Activated B cell treated with CpG ODN at 0.5 μM for 24 hours (primary cell): Measurements from ENCODE around the gene KHNYN. TPM values are rescaled to one million over a fixed set of nuclear protein-coding genes. Genes with fewer than 3 reads are reported as not detected.

Experiments used
- ATAC-seq: fragments of 200-7000 bp; cut with Tn5 transposase; one replicate; pipeline ENCODE4 v1.10.0; 2021; ENCODE audit warnings: low read depth, mild to moderate bottlenecking, moderate library complexity
- CTCF ChIA-PET: fragments of 350-600 bp; sonication (Branson Sonifier 250); formaldehyde crosslinking; loops from one replicate; lab custom pipeline; 2021; ENCODE audit warnings: antibody characterized with exemption; lab: Charles Lee
- POLR2A ChIA-PET: fragments of 350-600 bp; sonication (Branson Sonifier 250); formaldehyde crosslinking; loops from one replicate; lab custom pipeline; 2021; ENCODE audit warnings: antibody characterized with exemption; lab: Charles Lee
- DNase-seq: peaks from one replicate; pipeline ENCODE4 v3.0.0; 2022
- H3K27ac Mint-ChIP-seq: one replicate; pipeline ENCODE4 v1.8.0; 2020; ENCODE audit warnings: mixed read lengths
- H3K27me3 Mint-ChIP-seq: one replicate; pipeline ENCODE4 v1.8.0; 2021; ENCODE audit warnings: mixed read lengths
- H3K36me3 Mint-ChIP-seq: one replicate; pipeline ENCODE4 v1.8.0; 2021; ENCODE audit warnings: low read depth, mixed read lengths
- H3K4me1 Mint-ChIP-seq: one replicate; pipeline ENCODE4 v1.8.0; 2021; ENCODE audit warnings: mixed read lengths
- H3K4me3 Mint-ChIP-seq: one replicate; pipeline ENCODE4 v1.8.0; 2020; ENCODE audit warnings: mild to moderate bottlenecking, mixed read lengths
- H3K9me3 Mint-ChIP-seq: one replicate; pipeline ENCODE4 v1.8.0; 2020; ENCODE audit warnings: mixed read lengths
- intact Hi-C: fragments of 100-400 bp; cut with micrococcal nuclease; formaldehyde crosslinking; loops from one replicate; pipeline ENCODE4 v1.15.1; 2024
- total RNA-seq: library from RNA; stranded (reverse); gene quantifications from 2 replicates; pipeline ENCODE4 v1.2.3, GENCODE V29; 2022
- TF ChIP-seq, protein P1 (sequence below): fragments of 200-600 bp; IDR thresholded peaks from one replicate; pipeline ENCODE4 v1.8.0; 2022; ENCODE audit warnings: antibody characterized with exemption, mild to moderate bottlenecking

The KHNYN gene
- total RNA-seq, 1 donor from 2014 or later: 130 TPM

DNA sequence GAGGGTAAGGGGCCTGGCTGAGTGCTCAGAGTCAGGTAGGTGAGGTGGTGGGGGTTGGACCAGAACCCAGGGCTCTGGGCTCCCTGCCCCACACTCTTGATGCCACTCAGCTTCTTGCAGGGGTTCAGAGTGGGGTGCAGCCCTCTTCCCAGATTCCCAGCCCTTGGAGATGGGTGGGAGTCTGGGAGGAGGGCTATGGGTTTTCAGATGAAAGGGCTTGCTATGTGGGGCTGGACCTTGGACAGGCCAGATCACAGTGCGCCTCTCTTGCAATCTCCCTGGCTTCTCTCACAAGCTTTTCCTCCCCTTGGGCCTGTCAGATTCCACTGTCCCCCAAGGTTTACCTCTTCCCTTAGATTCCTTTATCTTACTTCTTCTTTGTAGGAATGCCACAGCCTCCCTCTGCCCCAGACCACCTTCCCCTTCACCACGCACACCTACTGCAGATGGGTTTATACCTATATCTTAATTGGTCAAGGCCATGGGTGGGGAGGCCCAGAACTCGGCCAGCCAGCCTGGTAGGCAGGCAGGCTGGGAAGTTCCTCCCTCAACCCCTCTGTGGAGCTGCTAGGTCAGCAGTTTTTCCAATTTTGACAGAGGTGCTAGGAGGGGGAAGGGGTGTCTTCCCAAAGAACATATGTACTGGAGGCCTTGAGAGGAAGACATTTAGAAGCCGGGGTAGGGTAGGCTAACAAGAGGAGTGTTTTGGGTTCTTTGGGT lies 29.6 kb upstream of the KHNYN start:
- DNase-seq (no peak), ATAC-seq (no peak)
- Mint-ChIP-seq H3K27ac (no peak overlapping the region), H3K36me3 (no peaks in the 10 kb centered on the region), H3K4me1 (peaks cover 11% of the 10 kb centered on the region), H3K9me3 (no peaks in the 10 kb centered on the region), H3K27me3 (peaks cover 32% of the 10 kb centered on the region), H3K4me3 (no peak overlapping the region)
- TF ChIP-seq, protein P1, sequence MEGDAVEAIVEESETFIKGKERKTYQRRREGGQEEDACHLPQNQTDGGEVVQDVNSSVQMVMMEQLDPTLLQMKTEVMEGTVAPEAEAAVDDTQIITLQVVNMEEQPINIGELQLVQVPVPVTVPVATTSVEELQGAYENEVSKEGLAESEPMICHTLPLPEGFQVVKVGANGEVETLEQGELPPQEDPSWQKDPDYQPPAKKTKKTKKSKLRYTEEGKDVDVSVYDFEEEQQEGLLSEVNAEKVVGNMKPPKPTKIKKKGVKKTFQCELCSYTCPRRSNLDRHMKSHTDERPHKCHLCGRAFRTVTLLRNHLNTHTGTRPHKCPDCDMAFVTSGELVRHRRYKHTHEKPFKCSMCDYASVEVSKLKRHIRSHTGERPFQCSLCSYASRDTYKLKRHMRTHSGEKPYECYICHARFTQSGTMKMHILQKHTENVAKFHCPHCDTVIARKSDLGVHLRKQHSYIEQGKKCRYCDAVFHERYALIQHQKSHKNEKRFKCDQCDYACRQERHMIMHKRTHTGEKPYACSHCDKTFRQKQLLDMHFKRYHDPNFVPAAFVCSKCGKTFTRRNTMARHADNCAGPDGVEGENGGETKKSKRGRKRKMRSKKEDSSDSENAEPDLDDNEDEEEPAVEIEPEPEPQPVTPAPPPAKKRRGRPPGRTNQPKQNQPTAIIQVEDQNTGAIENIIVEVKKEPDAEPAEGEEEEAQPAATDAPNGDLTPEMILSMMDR: no peak
- ChIA-PET CTCF (no interaction called here), POLR2A (no interaction called here)
- intact Hi-C loops: loop anchor here (5.0 kb wide), 1 partner anchor 32 kb away; no protein-coding TSS in a partner anchor

DNA sequence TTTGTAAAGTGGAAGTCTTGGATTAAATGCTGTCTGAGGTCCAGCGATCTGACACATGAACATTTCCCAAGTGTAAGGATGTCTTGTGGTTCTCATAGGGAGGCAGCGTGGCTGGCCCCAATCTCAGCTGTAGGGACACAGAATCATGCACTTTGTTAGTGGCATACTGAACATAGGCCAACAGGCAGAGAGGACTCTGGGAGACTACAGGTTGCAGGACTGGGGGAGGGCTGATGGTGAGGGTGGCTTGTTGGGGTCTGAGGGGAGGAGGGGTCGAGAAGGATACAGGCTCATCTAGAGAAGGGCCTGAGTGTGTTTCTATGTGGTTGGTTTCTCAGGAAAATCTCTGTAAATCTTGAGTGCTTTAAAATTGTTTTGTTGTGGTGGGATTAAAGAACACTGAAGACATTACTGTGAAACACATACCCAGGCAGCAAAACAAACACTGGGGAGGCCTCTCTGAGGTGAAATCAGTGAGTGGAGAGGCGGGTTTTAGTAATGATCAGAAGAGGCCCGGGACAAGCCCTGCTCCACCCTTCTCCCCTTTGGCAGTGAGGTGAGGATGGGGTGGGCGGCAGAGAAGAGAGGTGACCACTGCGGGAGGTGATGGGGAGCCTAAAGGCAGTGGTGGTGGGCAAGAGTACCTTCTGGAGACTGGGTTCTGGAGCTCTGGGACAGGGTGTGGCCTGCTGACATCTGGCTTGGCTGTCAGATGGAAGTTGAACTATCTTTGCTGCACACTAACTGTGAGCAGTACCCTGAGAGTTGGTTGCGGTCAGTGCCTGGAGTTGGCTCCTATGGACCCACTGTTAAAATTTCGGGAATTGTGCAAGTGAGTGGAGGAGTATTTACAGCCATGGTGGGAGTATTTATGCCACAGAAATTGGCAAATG lies 27.7 kb upstream of the KHNYN start:
- H3K9me3 Mint-ChIP-seq: no peaks in the 10 kb centered on the region
- H3K27me3 Mint-ChIP-seq: peaks cover 36% of the 10 kb centered on the region
- H3K27ac Mint-ChIP-seq: no peak overlapping the region
- TF ChIP-seq, protein P1: no peak
- H3K4me3 Mint-ChIP-seq: no peak overlapping the region
- DNase-seq (no peak), ATAC-seq (no peak)
- ChIA-PET CTCF (no interaction called here), POLR2A (interaction anchor here (0.7 to 1.1 kb wide), 2 partner anchors 20 to 28 kb away, joined by 3 to 8 read pairs; partner anchors contain the start of gene KHNYN)
- no peaks in the 10 kb centered on the region for H3K36me3 Mint-ChIP-seq
- peaks cover 11% of the 10 kb centered on the region for H3K4me1 Mint-ChIP-seq
- intact Hi-C loops: no loop called here

GRCh38 chr14:24403294-24403998 lies 26.3 kb upstream of the KHNYN start:
- no peaks in the 10 kb centered on the region for H3K36me3 Mint-ChIP-seq
- ChIA-PET CTCF (no interaction called here), POLR2A (no interaction called here)
- no peak overlapping the region for H3K27ac Mint-ChIP-seq
- peaks cover 36% of the 10 kb centered on the region for H3K27me3 Mint-ChIP-seq
- H3K4me1 Mint-ChIP-seq: peaks cover 9% of the 10 kb centered on the region
- DNase-seq (no peak), ATAC-seq (no peak)
- intact Hi-C loops: no loop called here
- TF ChIP-seq, protein P1: no peak
- H3K4me3 Mint-ChIP-seq: no peak overlapping the region
- H3K9me3 Mint-ChIP-seq: no peaks in the 10 kb centered on the region

DNA sequence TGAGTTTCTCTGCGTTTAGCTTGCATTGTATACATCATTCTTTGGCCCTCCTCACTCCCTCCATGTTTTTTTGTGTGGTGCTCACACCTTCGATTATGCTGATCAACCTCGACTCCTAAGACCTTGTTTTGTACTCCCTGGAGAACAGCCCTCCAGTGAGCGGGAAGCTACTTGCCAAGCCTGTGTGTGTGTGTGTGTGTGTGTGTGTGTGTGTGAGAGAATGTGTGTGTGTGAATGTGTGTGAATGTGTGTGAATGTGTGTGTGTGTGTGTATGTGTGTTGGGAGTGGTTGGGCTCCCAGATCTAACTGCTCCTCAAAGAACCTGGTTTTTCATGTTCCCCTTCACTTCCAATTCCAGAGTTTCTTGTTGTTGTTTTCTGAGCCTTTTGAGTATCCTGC lies 24.9 kb upstream of the KHNYN start:
- Mint-ChIP-seq H3K27ac (no peak overlapping the region), H3K9me3 (no peaks in the 10 kb centered on the region), H3K27me3 (peaks cover 33% of the 10 kb centered on the region), H3K36me3 (no peaks in the 10 kb centered on the region), H3K4me1 (peaks cover 2% of the 10 kb centered on the region), H3K4me3 (no peak overlapping the region)
- ChIA-PET POLR2A (interaction anchor here (0.8 kb wide), 1 partner anchor 26 kb away, joined by 3 read pairs; no protein-coding TSS in a partner anchor), CTCF (no interaction called here)
- intact Hi-C loops: no loop called here
- DNase-seq (no peak), ATAC-seq (no peak)
- TF ChIP-seq, protein P1: no peak
